HG03439 (cell line): ENCODE measurements around the gene MLANA.

Experiments
- ATAC-seq: cut with Tn5 transposase; IDR thresholded peaks from one replicate; pipeline ENCODE4 v1.9.1; 2021; ENCODE audit warnings: mild to moderate bottlenecking, moderate library complexity; ENCODE audit not compliant: unreplicated experiment

MLANA gene

GRCh38 chr9:5953743-5954707, 63.3 kb downstream of the MLANA start:
- no peak for ATAC-seq

- ATAC-seq: no peak
Observed at GRCh38 chr9:5957166-5957565, 66.5 kb downstream of the MLANA start.

DNA sequence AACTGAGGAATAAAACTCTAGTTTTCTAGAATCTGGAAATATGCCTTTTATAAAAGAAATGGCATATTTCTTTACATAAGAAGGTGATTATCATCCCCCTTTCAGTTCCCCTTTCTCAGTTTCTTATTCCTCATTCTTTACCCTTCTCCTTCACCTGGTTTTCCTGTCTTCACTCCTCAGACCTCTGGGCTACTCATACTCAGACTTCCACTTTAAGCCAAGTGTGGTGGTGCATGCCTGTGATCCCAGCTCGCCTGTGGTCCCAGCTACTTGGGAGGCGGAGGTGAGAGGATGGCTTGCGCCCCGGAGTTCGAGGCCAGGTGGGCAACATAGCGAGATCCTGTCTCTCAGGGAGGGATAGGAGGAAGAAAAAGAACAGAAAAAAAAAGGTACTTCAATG, 67.6 kb downstream of the MLANA start:
- no peak for ATAC-seq
